GM12878 (cell line): ENCODE data around the gene AMIGO2. TPM values are rescaled to one million over a fixed set of nuclear protein-coding genes. Genes with fewer than 3 reads are reported as not detected.

Experiments
- ATAC-seq: fragments of 200-7000 bp; cut with Tn5 transposase; 3 replicates; pipeline ENCODE4 v1.9.1; 2020; ENCODE audit warnings: mild to moderate bottlenecking, moderate library complexity
- BruUV-seq: library from RNA; stranded (reverse); fragments of 400-500 nt; replicated peaks from 2 replicates; lab custom pipeline; 2021; lab: Mats Ljungman, UMichigan
- CTCF ChIA-PET: fragments of 300-600 bp; sonication (Branson Sonifier 250); formaldehyde crosslinking; extraction: SDS; loops from one replicate; lab custom pipeline; 2021; ENCODE audit warnings: inconsistent platforms; lab: Yijun Ruan, JAX
- POLR2A ChIA-PET: fragments of 350-600 bp; formaldehyde crosslinking; extraction: SDS; loops from one replicate; lab custom pipeline; 2021; ENCODE audit warnings: inconsistent platforms; lab: Charles Lee
- RAD21 ChIA-PET: fragments of 300-600 bp; sonication (Branson Sonifier 250); formaldehyde crosslinking; loops from one replicate; lab custom pipeline; 2023; ENCODE audit warnings: antibody characterized with exemption; ENCODE audit not compliant: unreplicated experiment; lab: Charles Lee
- SMC1A ChIA-PET: fragments of 300-600 bp; sonication (Branson Sonifier 250); formaldehyde crosslinking; loops from one replicate; lab custom pipeline; 2023; ENCODE audit not compliant: unreplicated experiment, uncharacterized antibody; lab: Charles Lee
- DNase-seq: peaks from one replicate; pipeline ENCODE4 v3.0.0-alpha.2; 2011; ENCODE audit warnings: low read depth, low spot score
- FAIRE-seq: peaks from 3 replicates; lab custom pipeline; 2011; peaks lifted over from hg19 to GRCh38; lab: Jason Lieb, UNC
- H2AFZ ChIP-seq: 2 replicates; pipeline ENCODE4 v1.6.0; 2011; ENCODE audit warnings: low read depth, low read length, control low read depth; ENCODE audit not compliant: control insufficient read depth
- H3K27ac ChIP-seq: 2 replicates; pipeline ENCODE4 v1.5.1; 2011; ENCODE audit warnings: control low read depth; ENCODE audit not compliant: control insufficient read depth, insufficient read depth
- H3K27me3 ChIP-seq, 2 experiments: replicated peaks in 1 of 2; 2 replicates each; pipeline versions ENCODE4 v1.6.0 to v1.6.1; 2011; ENCODE audit warnings: low read length in 1 of 2; ENCODE audit not compliant: control insufficient read depth in 2 of 2, insufficient read depth in 2 of 2
- H3K36me3 ChIP-seq, 2 experiments: 2 replicates each; pipeline ENCODE4 v1.5.1; 2011; ENCODE audit warnings: low read length in 1 of 2; ENCODE audit not compliant: control insufficient read depth in 2 of 2, insufficient read depth in 2 of 2
- H3K4me1 ChIP-seq: 2 replicates; pipeline ENCODE4 v1.6.1; 2011; ENCODE audit warnings: mild to moderate bottlenecking, low read length, moderate library complexity, mixed read lengths; ENCODE audit not compliant: control insufficient read depth, insufficient read depth
- H3K4me2 ChIP-seq: 2 replicates; pipeline ENCODE4 v1.6.0; 2011; ENCODE audit warnings: control low read depth; ENCODE audit not compliant: control insufficient read depth, insufficient read depth
- H3K4me3 ChIP-seq: fragments of 200-600 bp; sonication (generic); 2 replicates; pipeline ENCODE4 v1.5.1; 2016
- H3K79me2 ChIP-seq: 2 replicates; pipeline ENCODE4 v1.6.0; 2011; ENCODE audit warnings: low read length; ENCODE audit not compliant: control insufficient read depth, insufficient read depth
- H3K9ac ChIP-seq: 2 replicates; pipeline ENCODE4 v1.8.0; 2011; ENCODE audit warnings: low read length, control low read depth, mixed read lengths; ENCODE audit not compliant: control insufficient read depth, insufficient read depth
- H3K9me3 ChIP-seq: replicated peaks from 3 replicates; pipeline ENCODE4 v1.5.1; 2011; ENCODE audit warnings: mild to moderate bottlenecking, low read length; ENCODE audit not compliant: control insufficient read depth, insufficient read depth
- H4K20me1 ChIP-seq: 2 replicates; pipeline ENCODE4 v1.6.0; 2011; ENCODE audit not compliant: control insufficient read depth, insufficient read depth
- CTCF ChIP-seq, 3 experiments: IDR thresholded peaks in 2 of 3; conservative IDR thresholded peaks in 1 of 3; 2 replicates each; pipeline ENCODE4 v1.5.1; 2011; ENCODE audit warnings: low read depth in 3 of 3, low read length in 3 of 3, mild to moderate bottlenecking in 3 of 3, control low read depth in 2 of 3, moderate library complexity in 2 of 3, inconsistent platforms in 1 of 3, mixed read lengths in 1 of 3; ENCODE audit not compliant: control insufficient read depth in 2 of 3, insufficient read depth in 1 of 3; ENCODE audit errors: extremely low read depth in 1 of 3
- POLR2A ChIP-seq: IDR thresholded peaks from 2 replicates; pipeline ENCODE4 v1.6.1; 2011; ENCODE audit warnings: low read depth, mild to moderate bottlenecking, low read length
- RAD21 ChIP-seq: IDR thresholded peaks from 2 replicates; pipeline ENCODE4 v1.6.1; 2011; ENCODE audit warnings: mild to moderate bottlenecking, low read depth, low read length, moderate library complexity; ENCODE audit not compliant: insufficient read depth
- SMC3 ChIP-seq: IDR thresholded peaks from 2 replicates; pipeline ENCODE4 v1.6.1; 2011; ENCODE audit warnings: low read length, improper control_type of control experiment, borderline replicate concordance
- WGBS: methylation state at CpG from one replicate; pipeline ENCODE4 v1.1.6; 2016; ENCODE audit warnings: low lambda C conversion rate; ENCODE audit not compliant: insufficient replicate concordance, insufficient coverage; ENCODE audit errors: missing lambda C conversion rate; 5-methylcytosine and 5-hydroxymethylcytosine counted together
- in situ Hi-C: fragments of 300-500 bp; cut with MboI; formaldehyde crosslinking; loops from 9 replicates; pipeline ENCODE4 v1.14.3; 2018; ENCODE audit warnings: mixed read lengths
- intact Hi-C: fragments of 100-400 bp; cut with micrococcal nuclease; formaldehyde crosslinking; loops from one replicate; pipeline ENCODE4 v1.14.2; 2022; ENCODE audit not compliant: unreplicated experiment
- polyA plus RNA-seq, 11 experiments: library from polyadenylated mRNA; depleted of rRNA in 4 of 11; unstranded in 6 of 11; stranded (reverse) in 5 of 11; fragments of >200 nt; fragmentation: Nextera tagmentation in 4 of 11; fragmentation: Illumina TruSeq in 1 of 11; extraction: Ambion mirVana in 4 of 11; extraction: Trizol in 1 of 11; gene quantifications; 1 replicate in 1 of 11; 2 replicates in 10 of 11; pipeline versions ENCODE4 v1.2.1 to v1.2.3, GENCODE V29; 2011 to 2016; ENCODE audit warnings: inconsistent platforms in 2 of 11, missing spikeins in 2 of 11, low read depth in 1 of 11
- total RNA-seq, 4 experiments: library from RNA; depleted of rRNA in 3 of 4; stranded (reverse); fragments of >200 nt in 3 of 4; fragmentation: Illumina TruSeq in 1 of 4; extraction: Trizol in 1 of 4; gene quantifications; 2 replicates each; pipeline versions ENCODE4 v1.2.1 to v1.2.3, GENCODE V29; 2013 to 2021

The AMIGO2 gene
- total and polyA plus RNA-seq, 10 of the 15 experiments (the other 5 are each of a cell fraction or from before 2014, with no cell fraction given) = 0.03 to 0.15 (median 0.11) TPM; not detected in 7

GRCh38 chr12:47071241-47071852 is 8.4 kb downstream of the AMIGO2 start:
- no peak for DNase-seq
- SMC1A ChIA-PET = interaction anchor here (0.6 to 2.5 kb wide), 10 partner anchors 10 to 337 kb away, joined by 3 to 21 read pairs (median 4); no protein-coding TSS in a partner anchor
- no TSS peak for BruUV-seq
- Histone ChIP-seq H3K27ac (no peak overlapping the region), H3K27me3 (no peaks in the 10 kb centered on the region; a peak in 1 of 4 replicates), H3K9ac (no peak overlapping the region), H2AFZ (no peak overlapping the region), H3K4me1 (no peaks in the 10 kb centered on the region), H3K9me3 (no peaks in the 10 kb centered on the region), H4K20me1 (no peaks in the 10 kb centered on the region), H3K4me3 (no peak overlapping the region), H3K79me2 (no peaks in the 10 kb centered on the region), H3K36me3 (no peaks in the 10 kb centered on the region), H3K4me2 (no peak overlapping the region)
- intact Hi-C loops = no loop called here
- POLR2A ChIA-PET = no interaction called here
- no peak for ATAC-seq
- TF ChIP-seq POLR2A = no peak
- TF ChIP-seq RAD21 = peak; percentile 22; the same call in 1 of the 2 replicates
- peak; percentile 43 to 45 (median 44); a peak in 5 of 6 replicates for TF ChIP-seq CTCF (IDR thresholded peaks at IDR 0.05 in 2 of 3, conservative IDR thresholded peaks at IDR 0.05 in 1 of 3; ENCODE audit: control insufficient read depth in 2 of 3, extremely low read depth in 1 of 3, insufficient read depth in 1 of 3, low read depth in 3 of 3, low read length in 3 of 3)
- TF ChIP-seq SMC3 = peak; percentile 27; the same call in 1 of the 2 replicates
- in situ Hi-C loops = no loop called here
- 39% methylated on average over 5 of the region's 5 CpGs for whole genome bisulfite sequencing
- FAIRE-seq = no peak
- CTCF ChIA-PET = interaction anchor here (0.7 to 3.1 kb wide), 26 partner anchors 9 to 337 kb away, joined by 3 to 38 read pairs (median 4); no protein-coding TSS in a partner anchor
- RAD21 ChIA-PET = interaction anchor here (0.8 to 2.0 kb wide), 6 partner anchors 39 to 239 kb away, joined by 3 to 10 read pairs (median 4); no protein-coding TSS in a partner anchor
